ENCODE data around the gene LRRC57.

- TF ChIP-seq REST (IDR thresholded peaks at IDR 0.05) (no peak), CTCF (IDR thresholded peaks at IDR 0.05; ENCODE audit: low read depth, low read length, missing input control) (no peak), YY1 (IDR thresholded peaks at IDR 0.05) (no peak), EGR1 (IDR thresholded peaks at IDR 0.05; ENCODE audit: low read depth in 2 of 2) (no peak), TAF1 (conservative IDR thresholded peaks at IDR 0.05) (no peak), GABPA (IDR thresholded peaks at IDR 0.05 in 1 of 2, conservative IDR thresholded peaks at IDR 0.05 in 1 of 2) (no peak), JUND (IDR thresholded peaks at IDR 0.05) (no peak)
Observed at GRCh38 chr15:42547918-42548248, 710 bp downstream of the LRRC57 start.
